ENCODE results near the gene RALB. TPM values are rescaled to one million over a fixed set of nuclear protein-coding genes. Genes with fewer than 3 reads are reported as not detected.
"Not testable (repeated sequence)": the region's sequence is repeated elsewhere in the genome, so short reads cannot be mapped to it uniquely, and the experiment has no call there.

RALB gene
- total RNA-seq, 2 donors from 2014 or later = 37.1 to 45.8 TPM

DNA sequence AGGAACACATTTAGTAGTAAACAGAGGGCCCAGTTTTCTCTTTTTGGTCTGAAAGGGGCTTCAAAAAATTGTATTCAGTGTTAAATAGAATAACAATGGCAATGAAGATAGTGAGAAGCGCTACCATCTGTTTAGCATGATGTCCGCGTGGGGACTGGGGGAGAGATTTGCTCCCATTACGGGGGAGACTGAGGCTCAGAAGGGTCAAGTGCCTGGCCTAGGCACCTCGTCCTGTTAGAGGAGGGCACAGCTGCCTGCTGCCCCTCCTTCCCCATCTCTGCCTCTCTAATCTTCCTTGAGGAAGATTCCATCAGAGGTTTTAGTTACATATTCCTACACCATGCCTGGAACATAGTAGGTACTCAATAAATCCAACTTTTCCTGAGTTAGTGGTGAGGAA is 19.4 kb upstream of the RALB start:
- Histone ChIP-seq H3K27me3 (ENCODE audit: control insufficient read depth, insufficient read depth, low read length, poor library complexity, severe bottlenecking) (no peaks in the 10 kb centered on the region), H3K4me1 (ENCODE audit: control insufficient read depth, insufficient read depth, low read length) (peaks cover 12% of the 10 kb centered on the region), H3K9me3 (ENCODE audit: control insufficient read depth, low read length) (no peaks in the 10 kb centered on the region), H3K9ac (ENCODE audit: extremely low read depth, low read length, poor library complexity, severe bottlenecking) (no peak overlapping the region), H3K27ac (ENCODE audit: low read depth, low read length) (no peak overlapping the region), H3K36me3 (ENCODE audit: control insufficient read depth, insufficient read depth, low read length) (no peaks in the 10 kb centered on the region), H3K4me3 (ENCODE audit: low read length) (no peak overlapping the region)
- H3K9me3 Mint-ChIP-seq = no peaks in the 10 kb centered on the region
- no peak for DNase-seq
- no peak overlapping the region for H3K4me3 Mint-ChIP-seq
- TF ChIP-seq, protein P1, sequence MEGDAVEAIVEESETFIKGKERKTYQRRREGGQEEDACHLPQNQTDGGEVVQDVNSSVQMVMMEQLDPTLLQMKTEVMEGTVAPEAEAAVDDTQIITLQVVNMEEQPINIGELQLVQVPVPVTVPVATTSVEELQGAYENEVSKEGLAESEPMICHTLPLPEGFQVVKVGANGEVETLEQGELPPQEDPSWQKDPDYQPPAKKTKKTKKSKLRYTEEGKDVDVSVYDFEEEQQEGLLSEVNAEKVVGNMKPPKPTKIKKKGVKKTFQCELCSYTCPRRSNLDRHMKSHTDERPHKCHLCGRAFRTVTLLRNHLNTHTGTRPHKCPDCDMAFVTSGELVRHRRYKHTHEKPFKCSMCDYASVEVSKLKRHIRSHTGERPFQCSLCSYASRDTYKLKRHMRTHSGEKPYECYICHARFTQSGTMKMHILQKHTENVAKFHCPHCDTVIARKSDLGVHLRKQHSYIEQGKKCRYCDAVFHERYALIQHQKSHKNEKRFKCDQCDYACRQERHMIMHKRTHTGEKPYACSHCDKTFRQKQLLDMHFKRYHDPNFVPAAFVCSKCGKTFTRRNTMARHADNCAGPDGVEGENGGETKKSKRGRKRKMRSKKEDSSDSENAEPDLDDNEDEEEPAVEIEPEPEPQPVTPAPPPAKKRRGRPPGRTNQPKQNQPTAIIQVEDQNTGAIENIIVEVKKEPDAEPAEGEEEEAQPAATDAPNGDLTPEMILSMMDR (conservative IDR thresholded peaks at IDR 0.05) = no peak
- peaks cover 17% of the 10 kb centered on the region for H3K4me1 Mint-ChIP-seq
- H3K27ac Mint-ChIP-seq = no peak overlapping the region
- H3K27me3 Mint-ChIP-seq (ENCODE audit: insufficient read depth) = peaks cover 3% of the 10 kb centered on the region
- 89 to 100% methylated on average over 4 to 5 of the region's 5 CpGs for WGBS, 2 experiments (ENCODE audit: insufficient coverage in 1 of 2, insufficient read length in 1 of 2)
- H3K36me3 Mint-ChIP-seq (ENCODE audit: low read depth) = no peaks in the 10 kb centered on the region

- H3K27ac ChIP-seq (ENCODE audit: low read depth, low read length); H3K4me3 ChIP-seq (ENCODE audit: low read length); H3K36me3 Mint-ChIP-seq (ENCODE audit: low read depth); H3K9me3 Mint-ChIP-seq; H3K27me3 ChIP-seq (ENCODE audit: control insufficient read depth, insufficient read depth, low read length, poor library complexity, severe bottlenecking); H3K4me3 Mint-ChIP-seq; H3K27ac Mint-ChIP-seq; H3K9ac ChIP-seq (ENCODE audit: extremely low read depth, low read length, poor library complexity, severe bottlenecking); DNase-seq; H3K27me3 Mint-ChIP-seq (ENCODE audit: insufficient read depth); H3K36me3 ChIP-seq (ENCODE audit: control insufficient read depth, insufficient read depth, low read length); H3K9me3 ChIP-seq (ENCODE audit: control insufficient read depth, low read length): not testable (repeated sequence)
- peaks cover 28% of the 10 kb centered on the region for H3K4me1 Mint-ChIP-seq
- 94 to 100% methylated on average over 2 of the region's 2 CpGs for WGBS, 2 experiments (ENCODE audit: insufficient coverage in 1 of 2, insufficient read length in 1 of 2)
- peaks cover 23% of the 10 kb centered on the region for H3K4me1 ChIP-seq (ENCODE audit: control insufficient read depth, insufficient read depth, low read length)
Observed at GRCh38 chr2:120235158-120235557, 17.5 kb upstream of the RALB start.

DNA sequence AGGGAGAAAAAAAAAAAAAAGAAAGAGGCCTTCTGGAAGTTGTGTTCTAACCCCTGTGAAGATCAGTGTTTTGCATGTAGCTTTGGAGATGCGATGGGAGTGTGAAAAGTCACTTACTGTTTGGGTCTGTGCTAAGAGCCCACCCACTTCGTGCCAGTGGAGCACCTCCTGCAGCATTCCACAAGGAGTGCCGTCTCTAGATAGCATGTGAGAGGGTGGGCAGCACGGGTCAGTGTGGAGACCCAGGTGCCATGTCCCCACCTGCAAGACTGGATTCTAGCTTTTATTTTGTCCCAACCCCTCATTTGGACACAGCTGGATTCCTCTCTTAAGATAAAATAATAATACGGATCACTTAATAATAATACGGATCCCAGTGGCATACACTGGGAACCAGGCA is 17.0 kb upstream of the RALB start:
- Histone ChIP-seq H3K36me3 (ENCODE audit: control insufficient read depth, insufficient read depth, low read length) (no peaks in the 10 kb centered on the region), H3K27ac (ENCODE audit: low read depth, low read length) (no peak overlapping the region), H3K4me3 (ENCODE audit: low read length) (no peak overlapping the region), H3K9ac (ENCODE audit: extremely low read depth, low read length, poor library complexity, severe bottlenecking) (no peak overlapping the region), H3K9me3 (ENCODE audit: control insufficient read depth, low read length) (no peaks in the 10 kb centered on the region), H3K27me3 (ENCODE audit: control insufficient read depth, insufficient read depth, low read length, poor library complexity, severe bottlenecking) (no peaks in the 10 kb centered on the region), H3K4me1 (ENCODE audit: control insufficient read depth, insufficient read depth, low read length) (peaks cover 23% of the 10 kb centered on the region)
- no peaks in the 10 kb centered on the region for H3K36me3 Mint-ChIP-seq (ENCODE audit: low read depth)
- DNase-seq = peak; percentile 28
- no peak overlapping the region for H3K27ac Mint-ChIP-seq
- 88 to 93% methylated on average over 6 of the region's 6 CpGs for WGBS, 2 experiments (ENCODE audit: insufficient coverage in 1 of 2, insufficient read length in 1 of 2)
- H3K27me3 Mint-ChIP-seq (ENCODE audit: insufficient read depth) = peaks cover 3% of the 10 kb centered on the region
- no peak overlapping the region for H3K4me3 Mint-ChIP-seq
- H3K4me1 Mint-ChIP-seq = peaks cover 28% of the 10 kb centered on the region
- TF ChIP-seq, protein P1 (conservative IDR thresholded peaks at IDR 0.05) = no peak
- H3K9me3 Mint-ChIP-seq = no peaks in the 10 kb centered on the region

- Histone ChIP-seq H3K27ac (ENCODE audit: low read depth, low read length) (no peak overlapping the region), H3K9me3 (ENCODE audit: control insufficient read depth, low read length) (no peaks in the 10 kb centered on the region), H3K9ac (ENCODE audit: extremely low read depth, low read length, poor library complexity, severe bottlenecking) (no peak overlapping the region), H3K4me3 (ENCODE audit: low read length) (no peak overlapping the region), H3K36me3 (ENCODE audit: control insufficient read depth, insufficient read depth, low read length) (no peaks in the 10 kb centered on the region), H3K4me1 (ENCODE audit: control insufficient read depth, insufficient read depth, low read length) (peaks cover 18% of the 10 kb centered on the region), H3K27me3 (ENCODE audit: control insufficient read depth, insufficient read depth, low read length, poor library complexity, severe bottlenecking) (no peaks in the 10 kb centered on the region)
- peak; percentile 38 for DNase-seq
- no peaks in the 10 kb centered on the region for H3K36me3 Mint-ChIP-seq (ENCODE audit: low read depth)
- peaks cover 3% of the 10 kb centered on the region for H3K27me3 Mint-ChIP-seq (ENCODE audit: insufficient read depth)
- H3K4me3 Mint-ChIP-seq = no peak overlapping the region
- TF ChIP-seq, protein P1 (conservative IDR thresholded peaks at IDR 0.05) = no peak
- 92 to 93% methylated on average over 7 to 10 of the region's 10 CpGs for WGBS, 2 experiments (ENCODE audit: insufficient coverage in 1 of 2, insufficient read length in 1 of 2)
- peaks cover 28% of the 10 kb centered on the region for H3K4me1 Mint-ChIP-seq
- no peaks in the 10 kb centered on the region for H3K9me3 Mint-ChIP-seq
- H3K27ac Mint-ChIP-seq = no peak overlapping the region
Observed at GRCh38 chr2:120236316-120236715, 16.3 kb upstream of the RALB start.
